Stimulated activated CD4-positive, alpha-beta T cell treated with anti-CD3 and anti-CD28 coated beads, TNF-alpha, amount 100 ng/mL, for 4 hours (primary cell): ENCODE results near the gene SAMD3.
"Not testable (repeated sequence)": the region's sequence is repeated elsewhere in the genome, so short reads cannot be mapped to it uniquely, and the experiment has no call there.

Experiments
- DNase-seq, 3 experiments: peaks; one replicate each; pipeline ENCODE4 v3.0.0-alpha.2; 2020; ENCODE audit warnings: low read depth in 3 of 3

SAMD3 gene

DNA sequence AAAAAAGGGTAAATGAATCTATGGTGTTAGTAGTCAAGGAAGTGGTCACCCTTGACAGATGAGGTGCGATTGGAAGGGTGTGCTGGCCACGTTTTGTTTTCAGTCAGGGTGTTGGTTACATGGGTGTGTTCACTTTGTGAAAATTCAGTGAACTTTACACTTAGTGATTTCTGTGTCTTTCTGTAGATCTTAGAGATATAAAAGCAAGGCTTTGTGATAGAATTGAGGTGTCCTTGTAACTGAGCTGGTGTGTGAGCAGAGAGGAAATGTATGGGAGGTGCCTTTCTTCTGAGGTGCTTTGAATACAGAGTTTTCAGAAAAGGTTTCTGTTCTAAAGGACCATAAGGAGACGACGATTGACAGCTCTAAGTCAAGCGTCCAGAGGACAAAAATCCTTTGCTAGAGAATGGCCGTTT, 90.5 kb downstream of the SAMD3 start:
- DNase-seq: peak in 1 of 3 experiments; percentile 8

- DNase-seq: no peak
Observed at GRCh38 chr6:130129762-130130246, 92.9 kb downstream of the SAMD3 start.

DNA sequence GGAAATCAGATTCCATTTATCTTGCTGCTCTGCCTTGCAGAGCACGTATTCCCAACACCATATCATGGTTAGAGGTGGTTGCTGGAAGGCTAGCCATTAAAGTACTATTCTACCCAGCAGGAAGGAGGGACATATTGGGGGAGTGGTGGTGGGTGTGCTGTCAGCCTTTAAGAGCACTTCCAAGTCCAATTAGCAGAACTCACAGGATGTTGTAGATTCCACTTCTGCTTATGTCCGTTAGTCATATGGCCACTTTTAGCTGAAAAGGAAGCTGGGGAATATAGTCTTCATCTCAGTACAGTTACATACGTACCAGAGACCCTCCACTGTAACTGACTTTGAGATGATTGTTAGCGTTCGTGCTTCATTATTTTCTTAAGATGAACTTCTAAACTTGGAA, 94.4 kb downstream of the SAMD3 start:
- no peak for DNase-seq

DNA sequence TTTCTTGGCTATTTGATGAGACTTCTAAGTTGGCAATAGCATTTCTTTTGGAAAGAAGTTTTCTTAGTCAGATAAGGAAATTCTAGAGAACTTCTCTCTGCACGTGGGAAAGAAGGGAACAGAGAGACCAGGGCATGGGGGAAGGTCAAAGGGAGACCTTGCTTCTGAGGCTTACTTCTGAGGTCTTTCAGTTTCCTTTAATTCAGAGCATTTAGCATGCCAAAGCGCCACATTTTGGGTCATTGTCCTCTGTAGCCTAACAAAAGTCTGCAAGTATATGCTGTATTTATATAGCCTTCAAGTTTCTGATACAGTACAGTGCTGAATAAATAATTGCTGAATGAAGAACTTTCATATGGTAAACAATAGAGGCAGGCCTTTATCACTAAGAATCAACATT, 95.6 kb downstream of the SAMD3 start:
- no peak for DNase-seq

DNA sequence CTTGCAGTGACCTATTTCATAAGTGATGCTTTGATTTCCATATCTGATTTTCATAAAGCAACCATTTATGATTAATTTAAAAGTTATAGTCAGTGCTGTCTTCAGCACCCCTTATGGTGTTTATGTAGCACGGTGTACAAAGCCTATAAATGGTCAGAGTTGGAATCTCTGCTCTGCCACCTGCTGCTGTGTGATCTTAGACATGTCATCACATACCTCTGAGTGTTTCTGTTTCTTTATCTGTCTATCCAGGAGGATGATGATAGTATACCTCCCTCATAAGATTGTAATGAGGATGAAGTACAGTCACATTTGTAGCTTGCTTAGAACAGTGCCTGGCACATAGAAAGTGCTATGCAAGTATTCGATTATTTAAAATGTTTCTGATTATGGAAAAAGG, 100.5 kb downstream of the SAMD3 start:
- no peak for DNase-seq

- no peak for DNase-seq
Observed at GRCh38 chr6:130120731-130121130, 102.0 kb downstream of the SAMD3 start.

DNA sequence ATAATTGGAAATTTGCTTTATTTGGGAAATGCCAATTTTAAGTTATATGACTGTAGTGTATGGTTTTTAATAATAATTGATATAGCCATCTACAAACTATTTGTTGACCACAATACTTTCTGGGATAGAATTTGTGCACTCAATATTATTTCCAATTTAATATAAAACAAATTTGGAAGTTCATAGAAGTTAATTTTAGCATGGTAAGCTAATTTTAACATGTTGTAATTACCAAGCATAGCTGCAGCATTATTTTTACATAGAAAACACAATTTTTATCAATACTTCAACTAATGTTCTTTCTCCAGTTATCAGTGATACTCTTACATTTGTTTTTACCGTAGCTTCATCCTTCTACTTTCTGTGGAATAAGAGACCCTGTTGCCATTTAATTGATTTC, 103.5 kb downstream of the SAMD3 start:
- DNase-seq: no peak

GRCh38 chr6:130118236-130118635, 104.5 kb downstream of the SAMD3 start:
- DNase-seq: no peak

GRCh38 chr6:130117187-130117701, 105.5 kb downstream of the SAMD3 start:
- not testable (repeated sequence) for DNase-seq

DNA sequence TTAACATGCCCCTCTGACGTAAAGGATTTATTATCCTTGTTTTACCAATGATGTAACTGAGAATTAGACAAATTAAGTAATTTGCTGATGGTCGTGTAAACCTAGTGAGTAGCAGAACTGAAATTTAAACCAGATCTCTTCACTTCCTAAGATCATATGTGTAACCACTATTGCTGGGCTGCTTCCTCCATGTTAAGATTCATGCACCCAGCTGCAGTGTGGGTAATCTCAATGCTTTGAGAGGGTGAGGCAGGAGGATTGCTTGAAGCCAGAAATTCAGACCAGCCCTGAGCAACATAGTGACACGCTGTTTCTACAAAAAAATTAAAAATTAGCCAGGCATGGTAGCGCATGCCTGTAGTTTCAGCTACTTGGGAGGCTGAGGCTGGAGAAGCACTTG, 106.5 kb downstream of the SAMD3 start:
- no peak for DNase-seq

- no peak for DNase-seq
Observed at GRCh38 chr6:130115036-130115435, 107.7 kb downstream of the SAMD3 start.

DNA sequence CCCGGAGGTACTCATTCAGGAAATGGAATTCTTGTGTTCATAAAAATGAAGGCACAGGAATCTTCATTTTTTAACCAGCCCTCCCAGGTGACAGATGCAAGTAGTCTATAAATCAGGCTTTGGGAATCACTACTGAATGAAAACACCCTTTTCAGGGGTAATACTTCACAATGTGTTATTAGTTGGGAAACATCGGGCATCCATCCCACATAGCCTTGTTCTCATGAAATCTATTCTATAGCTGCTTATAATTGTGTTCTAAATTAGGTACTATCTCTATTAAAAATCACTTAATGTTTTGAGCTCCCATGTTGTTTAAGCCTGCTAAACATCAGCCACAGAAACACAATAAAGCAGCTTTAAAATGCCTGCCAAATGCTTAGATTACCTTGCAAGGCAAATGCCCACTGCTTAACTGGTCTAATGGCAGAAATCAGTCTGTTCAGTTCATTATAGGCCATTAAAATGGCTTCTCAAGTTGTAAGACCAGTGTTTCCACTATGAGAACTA, 109.5 kb downstream of the SAMD3 start:
- DNase-seq: no peak

- DNase-seq: no peak
Observed at GRCh38 chr6:130111031-130111430, 111.7 kb downstream of the SAMD3 start.

GRCh38 chr6:130107710-130108109, 115.0 kb downstream of the SAMD3 start:
- DNase-seq: no peak

GRCh38 chr6:130105996-130106704, 116.6 kb downstream of the SAMD3 start:
- no peak for DNase-seq

- no peak for DNase-seq
Observed at GRCh38 chr6:130099119-130099518, 123.6 kb downstream of the SAMD3 start.

GRCh38 chr6:130098317-130098716, 124.4 kb downstream of the SAMD3 start:
- no peak for DNase-seq
